Measurements from ENCODE around the gene INO80C.

INO80C gene

GRCh38 chr18:35497370-35498197, at the start of gene INO80C:
INO80C (minus strand) TSS chr18:35497960; CDS start chr18:35497874, 86 bp downstream.
- H3K36me3 ChIP-seq (ENCODE audit: insufficient read depth, low read length) = no peaks in the 10 kb centered on the region
- peaks cover 24% of the 10 kb centered on the region for H3K4me1 ChIP-seq (ENCODE audit: insufficient read depth, low read length)
- peak within 1 kb of the TSS; percentile 90 for H3K9ac ChIP-seq (ENCODE audit: low read depth, low read length)
- no peaks in the 10 kb centered on the region for H3K9me3 ChIP-seq (ENCODE audit: control insufficient read depth, insufficient read depth, low read length)

GRCh38 chr18:35547008-35547605, 49.3 kb upstream of the INO80C start:
- Histone ChIP-seq H3K9ac (ENCODE audit: low read depth, low read length) (no peak overlapping the region), H3K9me3 (ENCODE audit: control insufficient read depth, insufficient read depth, low read length) (no peaks in the 10 kb centered on the region), H3K36me3 (ENCODE audit: insufficient read depth, low read length) (no peaks in the 10 kb centered on the region), H3K4me1 (ENCODE audit: insufficient read depth, low read length) (no peaks in the 10 kb centered on the region)

- Histone ChIP-seq H3K4me1 (ENCODE audit: insufficient read depth, low read length) (no peaks in the 10 kb centered on the region), H3K36me3 (ENCODE audit: insufficient read depth, low read length) (no peaks in the 10 kb centered on the region), H3K9ac (ENCODE audit: low read depth, low read length) (no peak overlapping the region), H3K9me3 (ENCODE audit: control insufficient read depth, insufficient read depth, low read length) (no peaks in the 10 kb centered on the region)
These were observed 44.6 kb upstream of the INO80C start for GRCh38 chr18:35542356-35542755.

GRCh38 chr18:35535297-35535696, 37.5 kb upstream of the INO80C start:
- Histone ChIP-seq H3K9ac (ENCODE audit: low read depth, low read length) (no peak overlapping the region), H3K9me3 (ENCODE audit: control insufficient read depth, insufficient read depth, low read length) (0 out of 2 replicates have a peak, but pooled peaks cover 3% of the 10 kb centered on the region), H3K36me3 (ENCODE audit: insufficient read depth, low read length) (no peaks in the 10 kb centered on the region), H3K4me1 (ENCODE audit: insufficient read depth, low read length) (no peaks in the 10 kb centered on the region)

GRCh38 chr18:35533916-35534405, 36.2 kb upstream of the INO80C start:
- Histone ChIP-seq H3K9ac (ENCODE audit: low read depth, low read length) (no peak overlapping the region), H3K36me3 (ENCODE audit: insufficient read depth, low read length) (no peaks in the 10 kb centered on the region), H3K9me3 (ENCODE audit: control insufficient read depth, insufficient read depth, low read length) (0 out of 2 replicates have a peak, but pooled peaks cover 3% of the 10 kb centered on the region), H3K4me1 (ENCODE audit: insufficient read depth, low read length) (no peaks in the 10 kb centered on the region)

GRCh38 chr18:35528749-35529274, 31.1 kb upstream of the INO80C start:
- H3K36me3 ChIP-seq (ENCODE audit: insufficient read depth, low read length) = no peaks in the 10 kb centered on the region
- H3K9me3 ChIP-seq (ENCODE audit: control insufficient read depth, insufficient read depth, low read length) = no peaks in the 10 kb centered on the region
- H3K4me1 ChIP-seq (ENCODE audit: insufficient read depth, low read length) = peaks cover 12% of the 10 kb centered on the region; the same call in 1 of the 2 replicates
- H3K9ac ChIP-seq (ENCODE audit: low read depth, low read length) = no peak overlapping the region

- Histone ChIP-seq H3K9me3 (ENCODE audit: control insufficient read depth, insufficient read depth, low read length) (no peaks in the 10 kb centered on the region), H3K36me3 (ENCODE audit: insufficient read depth, low read length) (no peaks in the 10 kb centered on the region), H3K4me1 (ENCODE audit: insufficient read depth, low read length) (peaks cover 12% of the 10 kb centered on the region; the same call in 1 of the 2 replicates), H3K9ac (ENCODE audit: low read depth, low read length) (no peak overlapping the region)
These were observed 28.8 kb upstream of the INO80C start for GRCh38 chr18:35526495-35527059.

- Histone ChIP-seq H3K4me1 (ENCODE audit: insufficient read depth, low read length) (peaks cover 12% of the 10 kb centered on the region; the same call in 1 of the 2 replicates), H3K9me3 (ENCODE audit: control insufficient read depth, insufficient read depth, low read length) (no peaks in the 10 kb centered on the region), H3K9ac (ENCODE audit: low read depth, low read length) (no peak overlapping the region), H3K36me3 (ENCODE audit: insufficient read depth, low read length) (no peaks in the 10 kb centered on the region)
These were observed 28.2 kb upstream of the INO80C start for GRCh38 chr18:35525795-35526494.

- Histone ChIP-seq H3K4me1 (ENCODE audit: insufficient read depth, low read length) (peaks cover 12% of the 10 kb centered on the region; the same call in 1 of the 2 replicates), H3K9me3 (ENCODE audit: control insufficient read depth, insufficient read depth, low read length) (no peaks in the 10 kb centered on the region), H3K9ac (ENCODE audit: low read depth, low read length) (no peak overlapping the region), H3K36me3 (ENCODE audit: insufficient read depth, low read length) (no peaks in the 10 kb centered on the region)
These were observed 26.5 kb upstream of the INO80C start for GRCh38 chr18:35524226-35524625.

GRCh38 chr18:35522130-35522959, 24.6 kb upstream of the INO80C start:
- Histone ChIP-seq H3K9me3 (ENCODE audit: control insufficient read depth, insufficient read depth, low read length) (no peaks in the 10 kb centered on the region), H3K9ac (ENCODE audit: low read depth, low read length) (no peak overlapping the region), H3K4me1 (ENCODE audit: insufficient read depth, low read length) (peaks cover 12% of the 10 kb centered on the region; the same call in 1 of the 2 replicates), H3K36me3 (ENCODE audit: insufficient read depth, low read length) (no peaks in the 10 kb centered on the region)

GRCh38 chr18:35521133-35521532, 23.4 kb upstream of the INO80C start:
- Histone ChIP-seq H3K36me3 (ENCODE audit: insufficient read depth, low read length) (no peaks in the 10 kb centered on the region), H3K9me3 (ENCODE audit: control insufficient read depth, insufficient read depth, low read length) (no peaks in the 10 kb centered on the region), H3K9ac (ENCODE audit: low read depth, low read length) (no peak overlapping the region), H3K4me1 (ENCODE audit: insufficient read depth, low read length) (peaks cover 9% of the 10 kb centered on the region; the same call in 1 of the 2 replicates)

- Histone ChIP-seq H3K9me3 (ENCODE audit: control insufficient read depth, insufficient read depth, low read length) (no peaks in the 10 kb centered on the region), H3K36me3 (ENCODE audit: insufficient read depth, low read length) (no peaks in the 10 kb centered on the region), H3K4me1 (ENCODE audit: insufficient read depth, low read length) (peaks cover 14% of the 10 kb centered on the region), H3K9ac (ENCODE audit: low read depth, low read length) (no peak overlapping the region)
These were observed 21.6 kb upstream of the INO80C start for GRCh38 chr18:35519148-35519899.

- Histone ChIP-seq H3K9ac (ENCODE audit: low read depth, low read length) (no peak overlapping the region), H3K9me3 (ENCODE audit: control insufficient read depth, insufficient read depth, low read length) (no peaks in the 10 kb centered on the region), H3K36me3 (ENCODE audit: insufficient read depth, low read length) (no peaks in the 10 kb centered on the region), H3K4me1 (ENCODE audit: insufficient read depth, low read length) (peaks cover 25% of the 10 kb centered on the region)
These were observed 20.0 kb upstream of the INO80C start for GRCh38 chr18:35517715-35518114.

Data from ES-I3 (cell line).